Thoracic aorta (tissue), 2 donors: ENCODE measurements around the gene ARSB. TPM values are rescaled to one million over a fixed set of nuclear protein-coding genes. Genes with fewer than 3 reads are reported as not detected.
"Not testable (repeated sequence)": the region's sequence is repeated elsewhere in the genome, so short reads cannot be mapped to it uniquely, and the experiment has no call there.

Source experiments
- ATAC-seq: fragments of 150-250 bp; one replicate; pipeline ENCODE4 v1.8.0; 2017; ENCODE audit warnings: low read depth; ENCODE audit not compliant: insufficient number of reproducible peaks, low FRiP score
- DNase-seq: peaks from one replicate; pipeline ENCODE4 v3.0.0-alpha.2; 2020; ENCODE audit warnings: low spot score
- H3K27ac ChIP-seq, 2 donors: fragments of 200-600 bp; sonication (generic); 1 replicate in 1 of 2; 2 replicates in 1 of 2; pipeline ENCODE4 v1.5.1; 2016; ENCODE audit warnings: mild to moderate bottlenecking in 2 of 2, moderate library complexity in 2 of 2
- H3K27me3 ChIP-seq: fragments of 200-600 bp; sonication (generic); replicated peaks from 2 replicates; pipeline ENCODE4 v1.6.0; 2016; ENCODE audit warnings: mild to moderate bottlenecking; ENCODE audit not compliant: insufficient read depth
- H3K36me3 ChIP-seq: fragments of 200-600 bp; sonication (generic); one replicate; pipeline ENCODE4 v1.5.1; 2016
- H3K4me1 ChIP-seq, 2 donors: fragments of 200-600 bp; sonication (generic); 1 replicate in 1 of 2; 2 replicates in 1 of 2; pipeline versions ENCODE4 v1.5.1 to v1.6.0; 2016; ENCODE audit warnings: low read depth in 2 of 2, mild to moderate bottlenecking in 1 of 2; ENCODE audit not compliant: control insufficient read depth in 1 of 2
- H3K4me3 ChIP-seq: fragments of 200-600 bp; sonication (generic); 2 replicates; pipeline ENCODE4 v1.5.1; 2016; ENCODE audit warnings: mild to moderate bottlenecking
- H3K9me3 ChIP-seq: fragments of 200-600 bp; sonication (generic); 2 replicates; pipeline ENCODE4 v1.5.1; 2016
- total RNA-seq, 2 donors: library from RNA; depleted of rRNA; stranded (reverse); fragments of >200 nt; gene quantifications; one replicate each; pipeline versions ENCODE4 v1.1.0 to v1.2.3, GENCODE V29; 2016
- TF ChIP-seq, protein P1 (sequence below): fragments of 200-600 bp; sonication (generic); IDR thresholded peaks from one replicate; pipeline ENCODE4 v1.5.1; 2019; ENCODE audit warnings: antibody characterized with exemption

Gene ARSB
- total RNA-seq, 2 donors from 2014 or later, result 26.1 to 36.0 TPM

DNA sequence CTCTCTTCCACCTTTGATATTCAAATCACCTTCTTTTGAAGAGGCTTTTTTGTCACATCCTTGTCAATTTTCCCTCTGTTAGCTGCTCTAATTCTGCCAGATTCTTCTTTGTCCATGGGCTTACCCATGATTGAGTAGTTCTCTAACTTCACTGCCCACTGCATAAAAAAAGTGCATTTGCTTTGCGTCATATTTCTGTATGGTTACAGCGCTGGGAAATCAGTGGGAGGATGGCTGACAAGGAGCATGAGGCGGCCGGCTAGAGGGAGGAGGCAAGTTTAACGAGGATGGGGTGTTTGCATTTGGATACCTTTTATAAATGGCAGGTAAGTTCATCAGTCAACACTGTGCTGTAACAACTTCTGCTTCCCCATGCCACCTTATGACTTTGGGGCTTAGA lies 220.0 kb downstream of the ARSB start:
- H3K4me1 ChIP-seq, result no peaks in the 10 kb centered on the region
- TF ChIP-seq, protein P1, sequence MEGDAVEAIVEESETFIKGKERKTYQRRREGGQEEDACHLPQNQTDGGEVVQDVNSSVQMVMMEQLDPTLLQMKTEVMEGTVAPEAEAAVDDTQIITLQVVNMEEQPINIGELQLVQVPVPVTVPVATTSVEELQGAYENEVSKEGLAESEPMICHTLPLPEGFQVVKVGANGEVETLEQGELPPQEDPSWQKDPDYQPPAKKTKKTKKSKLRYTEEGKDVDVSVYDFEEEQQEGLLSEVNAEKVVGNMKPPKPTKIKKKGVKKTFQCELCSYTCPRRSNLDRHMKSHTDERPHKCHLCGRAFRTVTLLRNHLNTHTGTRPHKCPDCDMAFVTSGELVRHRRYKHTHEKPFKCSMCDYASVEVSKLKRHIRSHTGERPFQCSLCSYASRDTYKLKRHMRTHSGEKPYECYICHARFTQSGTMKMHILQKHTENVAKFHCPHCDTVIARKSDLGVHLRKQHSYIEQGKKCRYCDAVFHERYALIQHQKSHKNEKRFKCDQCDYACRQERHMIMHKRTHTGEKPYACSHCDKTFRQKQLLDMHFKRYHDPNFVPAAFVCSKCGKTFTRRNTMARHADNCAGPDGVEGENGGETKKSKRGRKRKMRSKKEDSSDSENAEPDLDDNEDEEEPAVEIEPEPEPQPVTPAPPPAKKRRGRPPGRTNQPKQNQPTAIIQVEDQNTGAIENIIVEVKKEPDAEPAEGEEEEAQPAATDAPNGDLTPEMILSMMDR, result no peak
- H3K27me3 ChIP-seq, result no peaks in the 10 kb centered on the region
- ATAC-seq (no peak), DNase-seq (no peak)
- no peak overlapping the region for H3K27ac ChIP-seq
- H3K4me3 ChIP-seq, result no peak overlapping the region
- no peaks in the 10 kb centered on the region for H3K9me3 ChIP-seq
- no peaks in the 10 kb centered on the region for H3K36me3 ChIP-seq

DNA sequence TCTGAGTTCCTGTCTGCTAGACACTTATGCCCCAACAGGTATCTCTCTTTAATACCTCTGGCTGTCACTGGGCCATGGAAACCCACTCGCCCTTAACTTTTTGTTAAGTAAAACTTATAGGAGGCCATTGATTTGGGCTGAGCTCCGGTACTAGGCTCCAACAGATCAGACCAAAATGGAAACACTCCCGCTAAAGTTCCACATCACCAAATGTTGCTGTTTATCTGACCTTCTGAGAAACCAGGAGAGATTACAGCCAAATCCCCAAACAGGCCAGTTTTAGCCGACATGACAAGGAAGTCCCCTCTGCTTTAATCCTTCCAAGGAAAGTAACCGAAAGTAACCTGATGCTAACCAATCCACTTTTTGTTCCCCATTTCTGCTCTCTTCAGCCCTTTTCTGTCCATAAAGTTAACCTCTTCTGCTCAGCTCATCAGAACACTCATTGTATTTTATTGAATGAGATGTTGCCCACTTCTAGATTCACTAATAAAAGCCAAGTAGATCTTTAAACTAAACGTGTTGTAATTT lies 221.4 kb downstream of the ARSB start:
- Histone ChIP-seq H3K4me1 (no peaks in the 10 kb centered on the region), H3K27me3 (no peaks in the 10 kb centered on the region), H3K4me3 (no peak overlapping the region), H3K36me3 (no peaks in the 10 kb centered on the region), H3K9me3 (no peaks in the 10 kb centered on the region), H3K27ac (no peak overlapping the region)
- ATAC-seq (no peak), DNase-seq (no peak)
- TF ChIP-seq, protein P1, result no peak

DNA sequence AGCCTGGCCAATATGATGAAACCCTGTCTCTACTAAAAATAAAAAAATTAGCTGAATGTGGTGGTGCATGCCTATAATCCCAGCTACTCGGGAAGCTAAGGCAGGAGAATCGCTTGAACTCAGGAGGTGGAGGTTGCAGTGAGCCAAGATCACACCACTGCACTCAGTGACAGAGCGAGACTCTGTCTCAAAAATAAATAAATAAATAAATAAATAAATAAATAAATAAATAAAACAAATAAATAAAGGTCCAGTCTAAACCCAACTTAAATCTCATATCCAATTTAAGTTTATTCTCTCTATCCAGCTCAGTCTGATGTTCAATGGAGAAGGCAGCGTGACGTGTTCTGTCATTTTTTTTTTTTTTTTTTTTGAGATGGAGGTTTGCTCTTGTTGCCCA lies 222.4 kb downstream of the ARSB start:
- not testable (repeated sequence) for H3K9me3 ChIP-seq, ATAC-seq, H3K4me3 ChIP-seq, H3K36me3 ChIP-seq, H3K27ac ChIP-seq, DNase-seq, H3K4me1 ChIP-seq, H3K27me3 ChIP-seq

DNA sequence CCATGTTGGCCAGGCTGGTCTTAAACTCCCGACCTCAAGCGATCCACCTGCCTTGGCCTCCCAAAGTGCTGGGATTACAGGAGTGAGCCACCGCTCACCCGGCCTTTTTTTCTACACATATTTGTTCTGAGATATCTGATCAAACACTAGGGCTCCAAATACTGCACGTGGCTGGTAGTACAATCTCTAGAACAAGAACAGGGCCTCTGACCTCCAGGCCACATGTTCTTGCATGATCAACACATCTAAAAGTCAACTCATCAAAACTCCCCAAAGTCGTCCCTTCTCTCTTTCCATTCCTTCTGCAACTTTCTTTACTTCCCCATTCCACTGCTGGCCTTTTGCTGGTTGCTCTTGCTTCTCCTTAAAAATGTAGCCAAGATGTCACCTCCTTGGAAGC lies 223.3 kb downstream of the ARSB start:
- Histone ChIP-seq H3K4me1 (no peaks in the 10 kb centered on the region), H3K27me3 (no peaks in the 10 kb centered on the region), H3K4me3 (no peak overlapping the region), H3K9me3 (no peaks in the 10 kb centered on the region), H3K27ac (no peak overlapping the region), H3K36me3 (no peaks in the 10 kb centered on the region)
- TF ChIP-seq, protein P1, result no peak
- no peak for ATAC-seq
- DNase-seq, result no peak

DNA sequence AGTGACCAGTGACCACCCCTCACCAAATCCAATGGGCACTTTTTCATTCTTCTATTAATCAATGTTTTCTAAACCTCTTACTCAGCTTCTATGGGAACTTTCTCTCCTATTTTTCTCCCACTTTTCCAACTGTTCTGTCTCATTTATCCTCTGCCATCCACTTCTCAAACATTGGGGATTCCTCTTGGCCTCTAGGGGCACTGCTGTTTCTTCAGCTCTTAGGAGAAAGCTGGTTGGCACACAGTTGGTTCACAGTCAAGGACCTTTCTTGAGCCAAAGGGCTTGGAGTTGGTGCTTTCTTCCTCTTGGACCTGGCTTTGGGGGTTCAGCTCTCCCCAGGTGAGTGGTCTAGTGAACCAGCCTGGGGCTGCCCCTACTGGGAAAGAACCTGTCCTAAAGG lies 224.3 kb downstream of the ARSB start:
- Histone ChIP-seq H3K9me3 (no peaks in the 10 kb centered on the region), H3K4me3 (no peak overlapping the region), H3K36me3 (no peaks in the 10 kb centered on the region), H3K4me1 (no peaks in the 10 kb centered on the region), H3K27me3 (no peaks in the 10 kb centered on the region), H3K27ac (no peak overlapping the region)
- no peak for DNase-seq
- TF ChIP-seq, protein P1, result no peak
- ATAC-seq, result no peak

DNA sequence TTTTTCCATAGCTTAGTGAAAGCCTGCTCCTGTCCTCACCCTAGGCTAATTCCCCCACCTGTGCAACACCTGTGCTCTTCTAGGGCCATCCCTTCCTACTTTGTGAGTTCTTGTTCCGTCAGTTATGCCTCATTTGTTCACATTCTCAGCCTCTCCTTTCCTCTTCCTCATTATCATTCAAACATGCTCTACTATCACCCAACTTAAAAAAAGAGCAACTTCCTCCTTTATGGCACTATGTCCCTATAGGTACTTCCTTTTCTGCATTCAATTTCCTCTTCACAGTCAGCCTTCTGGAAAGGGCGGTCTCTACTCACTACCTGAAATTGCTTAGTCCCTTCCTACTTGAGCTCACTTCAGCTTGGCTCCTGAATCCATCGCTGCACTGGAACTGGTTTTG lies 224.7 kb downstream of the ARSB start:
- TF ChIP-seq, protein P1, result no peak
- ATAC-seq, result no peak

More for the DNA sequence above, 224.7 kb downstream of the ARSB start:
- Histone ChIP-seq H3K4me1 (no peaks in the 10 kb centered on the region), H3K27me3 (no peaks in the 10 kb centered on the region), H3K4me3 (no peak overlapping the region), H3K9me3 (no peaks in the 10 kb centered on the region), H3K27ac (no peak overlapping the region), H3K36me3 (no peaks in the 10 kb centered on the region)
- DNase-seq, result no peak
